ACC112 (cell line): ENCODE results near the gene FAM170B.

Experiments
- H2AFZ ChIP-seq: fragments of 200-600 bp; sonication (generic); one replicate; pipeline ENCODE4 v1.6.0; 2017; ENCODE audit warnings: antibody characterized with exemption, low read length; ENCODE audit not compliant: unreplicated experiment
- H3K27ac ChIP-seq: fragments of 200-600 bp; sonication (generic); 2 replicates; pipeline ENCODE4 v1.5.1; 2014; ENCODE audit warnings: low read depth, mild to moderate bottlenecking, antibody characterized with exemption, low read length, moderate library complexity
- H3K27me3 ChIP-seq: fragments of 200-600 bp; sonication (generic); 2 replicates; pipeline ENCODE4 v1.6.1; 2014; ENCODE audit warnings: mild to moderate bottlenecking, antibody characterized with exemption, low read length, moderate library complexity, mixed read lengths; ENCODE audit not compliant: insufficient read depth
- H3K36me3 ChIP-seq: fragments of 200-600 bp; sonication (generic); 2 replicates; pipeline ENCODE4 v1.6.1; 2016; ENCODE audit warnings: mild to moderate bottlenecking, antibody characterized with exemption, low read length, moderate library complexity, mixed read lengths; ENCODE audit not compliant: insufficient read depth
- H3K4me1 ChIP-seq: fragments of 200-600 bp; sonication (generic); one replicate; pipeline ENCODE4 v1.6.1; 2016; ENCODE audit warnings: low read length, mixed read lengths; ENCODE audit not compliant: insufficient read depth, unreplicated experiment, control insufficient read depth
- H3K4me3 ChIP-seq: fragments of 200-600 bp; sonication (generic); 2 replicates; pipeline ENCODE4 v1.5.1; 2014; ENCODE audit warnings: mild to moderate bottlenecking, low read depth, low read length
- H3K79me2 ChIP-seq: fragments of 200-600 bp; sonication (generic); one replicate; pipeline ENCODE4 v1.6.0; 2016; ENCODE audit warnings: low read length; ENCODE audit not compliant: control insufficient read depth, unreplicated experiment, insufficient read depth

The FAM170B gene

DNA sequence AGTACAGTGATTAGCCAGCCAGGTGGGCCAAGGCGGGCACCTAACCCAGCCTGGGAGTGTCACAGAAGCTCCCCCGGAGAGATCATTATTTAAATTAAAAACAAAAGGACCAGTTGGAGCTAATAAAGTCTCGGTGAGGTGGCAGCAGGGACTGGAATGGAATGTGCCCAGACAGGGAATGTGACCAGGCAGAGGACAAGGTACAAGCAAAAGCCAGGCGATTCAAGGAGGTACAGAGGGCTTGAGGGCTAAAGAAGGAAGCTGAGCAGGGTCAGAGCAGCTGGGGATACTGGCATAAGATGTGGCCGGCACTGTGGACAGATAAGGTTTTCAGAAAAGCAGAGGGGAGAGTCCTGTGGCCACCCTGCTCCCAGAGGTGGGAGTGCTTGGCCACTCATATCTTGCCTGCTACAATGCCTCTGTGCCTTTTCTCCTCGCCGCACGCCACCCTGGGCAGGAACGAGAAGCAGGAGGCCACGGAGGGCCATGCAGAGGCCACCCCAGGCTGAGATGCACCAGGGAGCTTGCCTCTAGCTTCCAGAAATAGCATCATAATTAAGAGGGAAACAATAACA is 41.2 kb upstream of the FAM170B start:
- no peaks in the 10 kb centered on the region for H3K36me3 ChIP-seq
- H3K4me1 ChIP-seq = peaks cover 15% of the 10 kb centered on the region
- H3K27me3 ChIP-seq = peaks cover 4% of the 10 kb centered on the region; the same call in 1 of the 2 replicates
- no peak overlapping the region for H3K4me3 ChIP-seq
- no peak overlapping the region for H3K27ac ChIP-seq
- H2AFZ ChIP-seq = no peak overlapping the region
- H3K79me2 ChIP-seq = no peaks in the 10 kb centered on the region

DNA sequence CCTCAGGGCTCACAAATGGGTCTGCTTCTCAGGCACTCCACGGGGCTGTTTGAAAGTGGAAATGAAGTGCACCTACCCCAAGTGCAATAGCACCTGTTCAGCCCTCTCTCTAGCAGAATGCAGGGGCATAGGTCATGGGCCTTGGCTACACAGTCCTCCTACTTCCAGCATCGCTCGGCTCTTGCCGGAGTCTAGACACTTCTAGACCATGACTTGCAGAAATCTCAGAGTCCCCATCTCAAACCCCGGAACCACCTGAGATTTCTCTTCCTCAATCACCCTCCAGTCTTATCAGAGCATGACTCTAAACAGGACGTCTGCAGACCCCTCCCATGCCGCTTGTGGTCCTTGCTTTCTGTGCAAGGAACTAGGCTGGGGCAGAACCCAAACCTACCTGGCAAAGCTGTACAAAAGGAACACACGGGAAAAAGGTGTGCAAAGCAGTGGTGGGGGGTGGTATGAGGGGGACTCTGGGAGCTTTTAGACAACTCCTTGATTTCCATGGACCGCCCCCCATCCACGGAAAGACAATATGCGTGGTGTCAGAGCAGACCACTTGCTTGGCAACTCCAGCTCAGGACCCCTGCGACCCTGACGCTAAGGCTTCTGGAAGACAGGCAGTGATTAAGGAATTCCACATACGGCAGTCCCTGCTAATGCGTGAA is 40.6 kb upstream of the FAM170B start:
- no peak overlapping the region for H2AFZ ChIP-seq
- H3K4me3 ChIP-seq = no peak overlapping the region
- no peaks in the 10 kb centered on the region for H3K79me2 ChIP-seq
- peaks cover 15% of the 10 kb centered on the region for H3K4me1 ChIP-seq
- H3K27me3 ChIP-seq = peaks cover 4% of the 10 kb centered on the region; the same call in 1 of the 2 replicates
- H3K27ac ChIP-seq = no peak overlapping the region
- no peaks in the 10 kb centered on the region for H3K36me3 ChIP-seq

DNA sequence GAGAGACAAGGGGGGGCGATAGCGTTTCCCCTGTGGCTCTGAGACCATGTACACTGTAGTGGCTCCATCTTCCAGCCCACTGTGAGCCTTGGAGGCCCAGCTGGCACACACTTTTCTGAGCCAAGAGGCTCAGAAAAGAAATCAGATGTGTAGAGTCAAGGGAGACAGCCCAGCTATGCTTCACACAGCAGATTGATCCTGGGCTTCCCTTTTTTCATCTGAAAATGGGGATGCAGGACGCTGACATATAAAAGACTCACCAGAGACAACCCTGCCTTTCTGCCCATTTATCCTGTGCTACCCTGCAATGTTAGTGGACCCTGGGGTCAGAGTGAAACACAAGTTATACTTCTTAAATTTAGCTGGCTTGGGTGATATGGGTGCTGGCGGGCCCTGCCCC is 40.0 kb upstream of the FAM170B start:
- Histone ChIP-seq H3K27ac (no peak overlapping the region), H3K27me3 (peaks cover 4% of the 10 kb centered on the region; the same call in 1 of the 2 replicates), H3K36me3 (no peaks in the 10 kb centered on the region), H3K4me3 (no peak overlapping the region), H2AFZ (no peak overlapping the region), H3K79me2 (no peaks in the 10 kb centered on the region), H3K4me1 (peaks cover 15% of the 10 kb centered on the region)

DNA sequence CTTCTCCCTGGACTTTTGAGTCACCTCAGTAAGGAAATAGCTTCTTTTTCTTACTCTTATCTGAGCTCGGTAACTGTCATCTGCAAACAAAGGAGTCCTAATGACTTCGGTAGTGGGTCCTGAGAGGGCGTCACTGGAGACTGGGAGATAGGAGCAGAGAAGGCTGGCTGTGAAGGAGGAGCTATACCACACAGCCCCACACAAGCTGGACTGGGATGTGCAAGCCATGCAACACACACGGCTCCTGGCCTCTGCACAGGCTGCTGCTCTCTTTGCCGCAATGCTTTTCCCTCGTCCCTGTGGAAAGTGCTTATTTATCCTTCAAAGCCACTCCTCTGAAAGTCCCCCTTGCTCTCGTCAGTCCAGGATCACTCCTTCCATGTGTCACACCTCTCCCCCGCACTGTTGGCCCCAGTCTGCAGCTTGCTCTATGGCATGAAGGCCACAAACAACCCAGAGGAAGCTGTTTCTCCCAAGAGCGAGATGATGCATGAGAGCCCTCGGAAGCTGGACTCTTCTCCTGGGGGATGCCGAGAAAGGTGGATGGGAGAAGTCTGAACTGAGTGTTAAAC is 39.5 kb upstream of the FAM170B start:
- H3K27ac ChIP-seq = no peak overlapping the region
- peaks cover 15% of the 10 kb centered on the region for H3K4me1 ChIP-seq
- H3K4me3 ChIP-seq = no peak overlapping the region
- peaks cover 4% of the 10 kb centered on the region; the same call in 1 of the 2 replicates for H3K27me3 ChIP-seq
- no peaks in the 10 kb centered on the region for H3K36me3 ChIP-seq
- no peak overlapping the region for H2AFZ ChIP-seq
- H3K79me2 ChIP-seq = no peaks in the 10 kb centered on the region

DNA sequence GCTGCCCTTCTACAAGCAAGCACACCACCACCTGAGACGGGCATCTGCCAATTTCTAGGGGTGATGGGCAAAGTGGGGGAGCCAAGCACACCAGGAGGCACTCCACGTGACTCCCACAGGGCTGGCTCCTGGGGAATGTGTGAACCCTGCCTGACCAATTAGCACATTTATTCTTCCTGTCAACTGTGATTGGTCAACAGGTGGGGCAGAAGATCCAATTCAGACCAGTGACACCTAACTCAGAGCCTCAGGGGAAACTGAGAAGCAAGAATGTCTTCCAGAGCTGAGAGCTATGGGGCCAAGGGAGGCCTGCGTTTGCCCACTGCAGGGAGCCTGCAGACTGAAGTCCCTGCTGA is 38.9 kb upstream of the FAM170B start:
- Histone ChIP-seq H3K79me2 (no peaks in the 10 kb centered on the region), H3K4me3 (no peak overlapping the region), H3K36me3 (no peaks in the 10 kb centered on the region), H3K27ac (no peak overlapping the region), H3K27me3 (peaks cover 4% of the 10 kb centered on the region; the same call in 1 of the 2 replicates), H3K4me1 (peaks cover 12% of the 10 kb centered on the region), H2AFZ (no peak overlapping the region)

DNA sequence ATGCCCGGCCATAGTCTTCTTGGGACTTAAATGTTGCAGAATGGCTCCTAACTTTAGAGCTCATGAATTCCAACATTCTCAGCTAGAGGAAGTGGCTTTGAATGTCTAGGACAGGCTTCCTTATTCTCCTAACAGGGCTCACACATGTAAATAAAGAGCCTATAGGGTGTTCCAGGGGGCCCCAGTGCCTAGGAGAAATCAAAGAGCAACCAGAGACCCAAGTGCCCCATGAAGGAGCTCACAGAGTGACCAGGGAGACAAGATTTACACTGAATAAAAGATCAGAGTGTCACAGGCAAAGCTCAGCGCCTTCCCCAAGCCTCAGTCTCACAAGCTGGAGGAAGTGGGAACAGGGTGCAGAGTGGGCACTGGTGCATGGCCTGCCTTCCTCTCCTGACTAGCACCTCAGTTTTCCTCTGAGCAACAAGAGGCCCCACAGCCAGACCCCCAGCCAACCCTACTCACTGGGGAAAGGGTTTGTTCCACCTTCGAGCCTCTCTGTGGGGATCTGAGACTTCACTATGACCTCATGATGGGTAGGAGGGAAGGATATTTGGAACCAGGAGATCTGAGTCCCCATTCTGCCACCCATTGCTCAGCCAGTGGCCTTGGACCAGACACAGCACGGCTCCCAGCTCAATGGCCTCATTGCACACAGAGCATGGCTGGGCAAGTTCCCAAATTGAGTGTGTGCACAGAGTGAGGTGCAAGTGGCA is 38.4 kb upstream of the FAM170B start:
- Histone ChIP-seq H3K36me3 (no peaks in the 10 kb centered on the region), H3K27ac (no peak overlapping the region), H3K4me3 (no peak overlapping the region), H3K4me1 (peaks cover 7% of the 10 kb centered on the region), H3K79me2 (no peaks in the 10 kb centered on the region), H2AFZ (no peak overlapping the region), H3K27me3 (peaks cover 4% of the 10 kb centered on the region; the same call in 1 of the 2 replicates)

DNA sequence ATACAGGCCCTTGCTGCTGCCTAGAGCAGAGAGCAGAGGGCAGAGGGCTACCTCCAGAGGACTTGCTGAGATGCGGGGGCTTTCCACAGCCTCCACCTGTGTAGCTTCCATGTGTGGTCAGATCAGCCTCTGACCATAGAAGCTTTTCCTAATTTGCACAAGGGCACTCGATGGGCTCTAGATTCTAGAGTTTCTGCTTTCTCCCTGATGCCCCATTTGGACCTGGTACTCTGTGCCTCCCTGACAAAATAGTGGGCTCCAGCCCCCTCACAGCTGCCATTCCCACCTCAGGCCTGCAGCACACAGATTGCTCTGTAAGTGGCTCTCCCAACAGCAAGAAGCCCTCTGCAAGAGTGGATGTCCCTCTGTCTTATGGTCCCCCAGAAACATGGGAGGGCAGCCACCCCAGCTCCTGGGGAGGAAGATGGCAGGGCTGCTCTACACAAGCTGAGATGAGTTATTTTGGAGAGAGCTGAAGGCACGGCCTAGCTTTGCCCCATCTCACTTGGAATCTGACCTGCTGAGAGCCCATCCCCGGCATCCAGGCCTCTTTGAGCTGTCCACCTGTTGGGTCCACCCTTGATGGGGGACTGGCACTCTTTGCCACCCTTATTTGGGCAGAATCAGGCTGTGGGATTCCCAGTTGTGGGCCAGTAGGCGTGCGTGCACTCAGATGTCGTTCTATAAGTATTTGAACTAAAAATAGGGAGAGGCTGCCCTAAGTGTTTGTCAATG is 37.7 kb upstream of the FAM170B start:
- H3K27me3 ChIP-seq = peaks cover 4% of the 10 kb centered on the region; the same call in 1 of the 2 replicates
- no peak overlapping the region for H3K27ac ChIP-seq

DNA sequence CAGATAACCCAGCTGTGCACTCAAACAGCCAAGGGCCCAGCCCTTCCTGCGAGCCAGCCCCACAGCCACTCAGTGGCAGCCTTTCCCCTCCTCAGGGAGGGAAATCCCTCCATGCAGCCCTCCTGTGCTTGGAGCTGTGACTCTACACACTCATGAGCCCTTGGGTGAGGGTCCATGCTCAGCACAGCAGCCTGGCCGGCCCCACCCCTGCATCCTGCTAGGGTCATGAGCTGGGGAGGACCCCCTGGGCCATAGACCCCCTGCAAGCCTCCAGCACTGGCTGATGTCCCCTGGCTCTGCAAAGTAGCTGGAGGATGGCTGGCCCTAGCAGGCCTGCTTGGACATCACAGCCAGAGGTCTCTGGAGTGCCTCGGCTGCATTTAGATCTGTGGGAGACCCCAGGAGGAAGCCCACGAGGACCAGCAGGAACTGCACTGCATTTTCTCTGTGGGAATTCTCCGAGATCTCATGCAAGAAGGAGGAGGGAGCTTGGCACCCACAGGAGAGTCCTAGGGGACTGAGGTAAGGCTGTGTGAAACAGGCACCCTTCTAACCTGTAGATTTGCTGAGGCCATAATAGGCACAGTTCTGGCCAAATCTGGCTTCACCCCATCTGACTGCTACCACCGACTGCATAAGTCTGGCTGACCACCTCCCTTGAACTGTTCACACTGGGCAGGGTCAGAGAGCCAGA is 37.0 kb upstream of the FAM170B start:
- no peak overlapping the region for H2AFZ ChIP-seq
- H3K36me3 ChIP-seq = no peaks in the 10 kb centered on the region
- no peaks in the 10 kb centered on the region for H3K79me2 ChIP-seq
- H3K27me3 ChIP-seq = peaks cover 4% of the 10 kb centered on the region; the same call in 1 of the 2 replicates
- H3K4me3 ChIP-seq = no peak overlapping the region
- no peaks in the 10 kb centered on the region for H3K4me1 ChIP-seq
- H3K27ac ChIP-seq = no peak overlapping the region

More for the DNA sequence above, 37.7 kb upstream of the FAM170B start:
- Histone ChIP-seq H3K4me1 (no peaks in the 10 kb centered on the region), H3K36me3 (no peaks in the 10 kb centered on the region), H3K4me3 (no peak overlapping the region), H3K79me2 (no peaks in the 10 kb centered on the region), H2AFZ (no peak overlapping the region)

DNA sequence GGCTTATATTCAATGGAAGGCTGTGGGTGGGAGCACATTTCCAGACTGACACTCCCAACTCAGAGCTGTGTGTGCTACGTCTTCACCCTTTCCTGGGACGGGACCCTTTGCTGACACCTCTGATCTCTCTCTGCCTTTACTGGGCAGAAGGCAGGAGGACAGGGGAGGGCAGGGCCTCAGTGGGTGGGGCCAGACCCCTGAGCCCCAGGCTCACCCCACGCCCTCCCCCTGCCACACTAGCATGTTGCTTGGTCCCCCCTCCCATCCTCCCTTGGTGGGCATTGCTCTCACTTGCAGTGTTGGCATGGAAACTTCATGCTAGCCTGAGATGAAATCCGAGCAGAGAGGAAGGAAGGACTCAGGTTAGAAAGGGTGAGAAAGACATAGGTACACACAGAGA is 36.0 kb upstream of the FAM170B start:
- Histone ChIP-seq H2AFZ (no peak overlapping the region), H3K36me3 (no peaks in the 10 kb centered on the region), H3K4me3 (no peak overlapping the region), H3K27ac (no peak overlapping the region), H3K79me2 (no peaks in the 10 kb centered on the region), H3K4me1 (no peaks in the 10 kb centered on the region), H3K27me3 (peaks cover 4% of the 10 kb centered on the region; the same call in 1 of the 2 replicates)
